Measurements from ENCODE around the gene SERPINB6. TPM values are rescaled to one million over a fixed set of nuclear protein-coding genes. Genes with fewer than 3 reads are reported as not detected.
A peak's percentile ranks its signal among the peaks of the same experiment; 100 is the strongest.

Gene SERPINB6
- total RNA-seq, 1 donor = 58.4 TPM

DNA sequence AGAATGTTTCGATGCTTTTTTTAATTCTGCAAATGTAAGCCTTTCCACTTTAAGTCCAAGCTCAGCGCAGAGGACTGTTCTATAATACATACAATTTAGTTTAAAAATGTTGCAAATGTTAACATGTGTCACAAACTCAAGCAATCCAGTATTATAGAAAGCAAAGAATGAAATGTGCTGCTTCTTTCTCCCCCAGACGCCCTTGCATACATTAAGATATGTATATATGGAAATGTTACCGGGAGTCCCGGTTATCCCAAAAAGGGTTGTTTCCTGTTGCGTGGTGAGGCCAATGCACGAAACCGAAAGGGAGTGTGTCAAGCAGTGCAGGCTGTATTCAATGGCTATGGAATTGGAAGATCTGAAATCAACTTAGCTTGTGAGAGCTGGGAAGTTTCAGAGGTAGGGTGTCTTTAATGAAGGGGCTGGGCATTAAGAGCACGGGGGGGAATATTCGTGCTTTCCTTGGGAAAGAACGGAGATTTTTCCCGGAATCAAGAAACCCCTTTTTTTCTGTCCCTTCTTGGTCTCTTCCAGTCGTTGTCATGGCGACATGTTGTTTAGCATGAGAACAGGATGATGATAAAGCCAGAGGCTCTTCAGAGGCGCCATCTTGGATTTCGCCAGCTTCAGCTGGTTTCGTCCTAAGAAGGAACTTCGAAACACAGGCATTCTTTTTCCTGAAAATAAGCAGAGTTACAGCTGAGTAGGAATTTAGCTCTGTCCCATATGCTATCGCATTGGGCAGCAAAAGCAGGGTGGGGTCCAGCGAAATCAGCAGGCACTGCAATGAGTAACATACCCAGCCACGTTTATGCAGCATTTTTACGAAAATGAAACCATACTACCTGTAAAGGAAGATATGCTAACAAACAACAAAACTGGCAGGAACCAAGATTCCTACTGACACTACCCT, 18.2 kb upstream of the SERPINB6 start:
- H3K27me3 ChIP-seq (ENCODE audit: insufficient read depth, low read length) = no peaks in the 10 kb centered on the region
- H3K4me3 ChIP-seq (ENCODE audit: low read length) = peak overlapping the region; percentile 93
- H3K4me1 ChIP-seq (ENCODE audit: insufficient read depth, low read length) = peaks cover 26% of the 10 kb centered on the region

DNA sequence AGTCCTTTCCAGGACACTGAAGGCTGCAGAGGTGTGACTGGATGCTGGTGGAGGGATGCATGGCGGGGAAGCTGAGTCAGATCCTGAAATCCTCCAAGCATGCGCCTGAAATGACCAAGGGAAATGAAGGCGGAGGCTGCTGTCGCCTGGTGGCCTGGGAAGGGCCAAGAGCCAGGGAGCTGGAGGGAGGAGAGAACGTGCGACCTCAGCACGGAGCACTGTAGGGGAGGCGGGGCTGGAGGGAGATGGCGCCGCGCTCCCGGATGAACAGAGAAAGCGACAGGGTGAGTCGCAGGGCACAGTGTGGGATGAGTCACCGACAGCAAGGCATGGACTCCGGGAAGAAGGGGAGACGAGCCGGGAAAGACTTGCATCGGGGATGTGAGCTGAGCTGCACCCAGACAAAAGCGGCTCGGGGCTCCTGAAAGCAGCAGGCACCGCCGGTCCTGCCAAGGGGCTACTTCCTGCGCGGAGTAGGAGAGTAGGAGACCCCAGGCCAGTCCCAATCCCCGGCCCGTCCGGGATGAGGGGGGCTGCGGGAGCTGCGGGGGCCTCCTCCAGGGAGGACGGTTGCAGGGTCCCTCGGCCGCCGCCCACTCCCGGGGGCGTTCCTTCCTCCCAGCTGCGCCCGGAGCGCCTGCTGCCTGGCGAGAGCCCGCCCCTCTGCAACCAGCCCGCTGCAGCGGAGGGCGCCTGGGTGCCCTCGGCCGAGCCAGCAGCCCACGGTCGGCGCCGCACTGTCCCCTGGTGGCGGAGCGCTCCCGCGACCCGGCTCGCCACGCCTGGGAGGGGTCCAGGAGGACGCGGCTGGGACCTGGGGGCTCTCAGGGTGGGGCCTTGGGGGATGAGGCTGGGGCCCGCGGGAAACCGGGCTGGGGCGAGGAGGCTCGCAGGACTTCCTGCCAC, 17.3 kb upstream of the SERPINB6 start:
- H3K9me3 ChIP-seq (ENCODE audit: low read depth, low read length) = no peaks in the 10 kb centered on the region
- H3K4me1 ChIP-seq (ENCODE audit: insufficient read depth, low read length) = peaks cover 26% of the 10 kb centered on the region
- H3K27me3 ChIP-seq (ENCODE audit: insufficient read depth, low read length) = no peaks in the 10 kb centered on the region
- H3K4me3 ChIP-seq (ENCODE audit: low read length) = peak overlapping the region; percentile 93

More for the DNA sequence above, 18.2 kb upstream of the SERPINB6 start:
- H3K9me3 ChIP-seq (ENCODE audit: low read depth, low read length) = no peaks in the 10 kb centered on the region

DNA sequence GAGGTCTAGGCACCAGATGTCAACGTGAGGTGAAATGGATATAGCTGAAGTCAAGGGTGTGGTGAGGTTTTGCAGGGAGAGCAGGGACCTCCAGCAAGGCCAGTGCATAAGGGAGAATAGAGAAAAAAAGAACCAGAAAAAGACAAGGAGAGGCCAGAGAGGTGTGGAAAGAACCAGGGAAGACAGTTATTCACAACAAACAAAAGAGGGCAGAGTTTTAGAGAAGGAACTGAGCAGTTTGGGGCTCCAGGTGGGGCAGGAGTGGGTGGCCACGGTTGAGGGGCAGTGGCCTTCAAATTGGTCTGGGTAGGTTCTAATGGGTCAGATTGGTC, 16.7 kb upstream of the SERPINB6 start:
- Histone ChIP-seq H3K4me1 (ENCODE audit: insufficient read depth, low read length) (peaks cover 29% of the 10 kb centered on the region), H3K4me3 (ENCODE audit: low read length) (peak overlapping the region; percentile 93), H3K27me3 (ENCODE audit: insufficient read depth, low read length) (no peaks in the 10 kb centered on the region), H3K9me3 (ENCODE audit: low read depth, low read length) (no peaks in the 10 kb centered on the region)

DNA sequence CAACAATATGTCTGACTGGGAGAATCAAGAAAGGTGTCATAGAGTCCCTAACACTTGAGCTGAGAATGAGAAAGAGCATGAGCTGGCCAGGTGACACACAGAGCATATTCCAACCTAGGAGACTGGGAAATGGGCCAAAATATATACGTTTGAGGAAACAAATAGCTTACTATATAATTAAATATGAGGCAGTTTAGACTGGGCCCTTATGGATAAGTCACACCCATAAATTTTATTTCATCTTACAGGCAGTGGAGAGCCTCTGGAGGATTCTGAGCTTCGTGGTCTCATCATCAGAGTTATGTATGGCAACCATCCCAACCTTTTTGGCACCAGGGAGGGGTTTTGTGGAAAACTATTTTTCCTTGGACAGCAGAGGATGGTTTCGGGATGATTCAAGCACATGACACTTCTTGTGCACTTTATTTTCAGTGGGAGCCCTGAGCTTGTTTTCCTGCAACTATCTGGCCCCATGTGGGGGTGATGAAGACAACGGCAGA, 15.4 kb upstream of the SERPINB6 start:
- Histone ChIP-seq H3K9me3 (ENCODE audit: low read depth, low read length) (no peaks in the 10 kb centered on the region), H3K4me1 (ENCODE audit: insufficient read depth, low read length) (peaks cover 41% of the 10 kb centered on the region), H3K27me3 (ENCODE audit: insufficient read depth, low read length) (no peaks in the 10 kb centered on the region), H3K4me3 (ENCODE audit: low read length) (no peak overlapping the region)

DNA sequence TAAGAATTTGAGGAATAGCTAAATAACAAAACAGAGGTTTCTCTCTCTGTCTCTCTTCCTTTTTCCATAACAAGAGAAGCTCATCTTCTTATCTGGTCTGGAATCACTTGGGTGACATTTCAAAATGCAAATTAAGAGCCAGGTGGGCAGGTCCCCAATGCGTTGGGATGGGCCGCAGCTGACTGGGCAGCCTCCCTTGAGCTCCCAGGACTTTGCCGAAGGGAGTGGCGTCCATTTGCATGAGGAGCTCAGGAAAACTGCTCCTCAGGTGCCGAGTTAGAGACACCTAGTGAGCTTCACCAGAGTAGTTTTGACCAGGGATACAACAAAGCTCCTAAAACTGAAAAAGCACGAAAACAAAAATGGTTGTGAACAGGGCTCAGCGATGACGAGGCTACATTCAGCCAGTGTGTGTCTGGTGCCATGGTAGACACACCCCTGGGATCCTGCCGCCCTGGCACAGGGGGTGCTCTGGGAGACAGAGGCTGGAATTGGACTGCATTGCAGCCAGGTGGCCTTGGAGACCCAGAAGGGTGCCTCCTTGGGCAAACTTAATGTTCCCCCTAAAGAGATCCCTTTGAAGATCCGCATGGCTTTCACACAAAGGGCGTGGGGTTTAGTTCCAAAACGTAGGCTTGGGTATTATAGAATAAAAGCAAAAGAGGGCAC, 13.5 kb upstream of the SERPINB6 start:
- no peak overlapping the region for H3K4me3 ChIP-seq (ENCODE audit: low read length)
- H3K4me1 ChIP-seq (ENCODE audit: insufficient read depth, low read length) = peaks cover 50% of the 10 kb centered on the region
- H3K9me3 ChIP-seq (ENCODE audit: low read depth, low read length) = no peaks in the 10 kb centered on the region
- H3K27me3 ChIP-seq (ENCODE audit: insufficient read depth, low read length) = no peaks in the 10 kb centered on the region

DNA sequence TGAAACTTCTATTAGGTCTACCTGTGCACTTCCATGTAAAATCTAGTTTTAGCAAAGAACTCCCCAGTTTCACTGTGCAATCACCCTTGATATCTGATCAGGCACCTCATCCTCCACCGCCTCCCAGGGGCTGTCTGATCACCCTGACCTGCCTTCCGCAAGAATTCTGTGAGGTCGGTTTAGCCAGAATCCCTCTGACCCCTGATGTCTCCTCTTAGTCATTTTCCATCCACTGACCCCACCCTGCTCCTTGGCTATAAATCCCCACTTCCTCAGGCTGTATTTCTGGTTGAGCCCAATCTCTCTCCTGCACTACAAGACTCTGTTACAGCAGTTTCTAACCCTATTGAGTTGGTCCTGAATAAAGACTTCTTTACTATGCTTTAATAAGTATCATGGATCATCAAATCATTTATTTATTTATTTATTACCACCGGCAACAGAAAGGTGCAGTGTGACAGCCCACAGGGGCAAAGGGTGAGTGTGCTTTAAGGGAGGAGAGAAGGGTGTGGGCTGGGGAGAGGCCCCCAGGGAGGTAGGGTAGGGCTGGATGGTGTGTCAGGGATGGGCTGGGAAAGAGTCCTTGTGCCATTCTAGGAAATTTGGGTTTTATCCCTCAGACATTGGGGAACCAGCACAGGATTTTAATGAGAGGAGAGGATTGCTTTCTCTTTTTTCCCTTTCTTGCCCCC, 11.2 kb upstream of the SERPINB6 start:
- no peak overlapping the region for H3K4me3 ChIP-seq (ENCODE audit: low read length)
- H3K4me1 ChIP-seq (ENCODE audit: insufficient read depth, low read length) = peaks cover 40% of the 10 kb centered on the region
- H3K27me3 ChIP-seq (ENCODE audit: insufficient read depth, low read length) = no peaks in the 10 kb centered on the region
- H3K9me3 ChIP-seq (ENCODE audit: low read depth, low read length) = no peaks in the 10 kb centered on the region

DNA sequence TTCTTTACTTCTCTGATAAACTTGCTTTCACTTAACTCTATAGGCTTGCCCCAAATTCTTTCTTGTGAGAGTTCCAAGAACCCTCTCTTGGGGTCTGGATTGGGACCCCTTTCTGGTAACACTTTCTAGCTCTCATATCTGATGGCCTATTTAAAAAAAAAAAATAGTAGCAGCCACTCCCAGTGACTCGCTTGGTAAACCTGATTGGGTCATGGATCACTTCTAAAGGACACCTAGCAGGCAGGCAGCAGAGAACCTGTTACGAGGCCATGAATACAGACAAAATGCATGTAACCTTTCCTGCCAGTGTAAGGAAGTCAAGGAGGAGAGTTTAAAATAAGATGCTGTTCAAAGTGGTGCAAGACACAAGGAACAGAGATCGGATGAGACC, 9.1 kb upstream of the SERPINB6 start:
- Histone ChIP-seq H3K9me3 (ENCODE audit: low read depth, low read length) (no peaks in the 10 kb centered on the region), H3K4me1 (ENCODE audit: insufficient read depth, low read length) (peaks cover 47% of the 10 kb centered on the region), H3K27me3 (ENCODE audit: insufficient read depth, low read length) (no peaks in the 10 kb centered on the region), H3K4me3 (ENCODE audit: low read length) (no peak overlapping the region)

DNA sequence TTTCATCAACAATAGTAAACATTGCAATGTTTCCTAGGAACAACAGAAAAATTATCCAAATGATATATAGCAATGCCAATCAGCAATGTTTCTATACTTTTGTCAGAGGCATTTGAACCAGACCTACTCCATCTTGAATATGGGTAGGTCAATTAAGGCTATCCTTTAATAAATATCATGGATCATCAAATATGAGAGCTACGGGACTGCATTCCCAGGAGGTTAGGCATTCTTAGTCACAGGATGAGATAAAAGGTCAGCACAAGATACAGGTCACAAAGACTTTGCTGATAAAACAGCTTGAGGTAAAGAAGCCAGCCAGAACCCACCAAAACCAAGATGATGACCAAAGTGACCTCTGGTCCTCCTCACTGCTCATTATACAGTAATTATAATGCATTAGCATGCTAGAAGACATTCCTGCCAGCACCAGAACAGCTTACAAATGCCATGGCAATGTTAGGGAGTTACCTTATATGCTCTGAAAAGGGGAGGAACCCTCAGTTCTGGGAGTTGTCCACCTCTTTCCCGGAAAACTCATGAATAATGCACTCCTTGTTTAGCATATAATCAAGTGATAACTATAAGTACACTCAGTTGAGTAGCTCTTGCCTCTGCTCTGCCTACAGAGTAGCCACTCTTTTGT, 8.6 kb upstream of the SERPINB6 start:
- no peaks in the 10 kb centered on the region for H3K9me3 ChIP-seq (ENCODE audit: low read depth, low read length)
- no peaks in the 10 kb centered on the region for H3K27me3 ChIP-seq (ENCODE audit: insufficient read depth, low read length)
- no peak overlapping the region for H3K4me3 ChIP-seq (ENCODE audit: low read length)
- H3K4me1 ChIP-seq (ENCODE audit: insufficient read depth, low read length) = peaks cover 47% of the 10 kb centered on the region

DNA sequence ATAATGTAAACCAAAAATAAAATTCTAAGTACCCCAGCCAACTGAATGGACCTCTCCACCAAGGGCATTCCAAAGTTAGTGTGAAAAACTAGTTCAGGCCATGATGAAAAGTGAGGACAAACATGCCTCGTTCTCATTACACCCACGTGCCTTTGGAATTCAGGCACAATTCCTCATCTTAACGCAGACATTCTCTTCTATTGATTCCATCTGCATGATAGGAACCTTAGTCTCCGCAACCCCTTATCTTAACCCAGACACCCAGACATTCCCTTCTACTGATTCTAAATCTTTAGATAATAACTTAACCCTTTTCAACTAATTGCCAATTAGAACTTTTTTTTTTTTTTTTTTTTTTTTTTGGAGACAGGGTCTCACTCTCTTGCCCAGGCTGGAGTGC, 7.6 kb upstream of the SERPINB6 start:
- H3K4me3 ChIP-seq (ENCODE audit: low read length) = no peak overlapping the region
- H3K4me1 ChIP-seq (ENCODE audit: insufficient read depth, low read length) = peaks cover 47% of the 10 kb centered on the region
- H3K9me3 ChIP-seq (ENCODE audit: low read depth, low read length) = no peaks in the 10 kb centered on the region
- H3K27me3 ChIP-seq (ENCODE audit: insufficient read depth, low read length) = no peaks in the 10 kb centered on the region

DNA sequence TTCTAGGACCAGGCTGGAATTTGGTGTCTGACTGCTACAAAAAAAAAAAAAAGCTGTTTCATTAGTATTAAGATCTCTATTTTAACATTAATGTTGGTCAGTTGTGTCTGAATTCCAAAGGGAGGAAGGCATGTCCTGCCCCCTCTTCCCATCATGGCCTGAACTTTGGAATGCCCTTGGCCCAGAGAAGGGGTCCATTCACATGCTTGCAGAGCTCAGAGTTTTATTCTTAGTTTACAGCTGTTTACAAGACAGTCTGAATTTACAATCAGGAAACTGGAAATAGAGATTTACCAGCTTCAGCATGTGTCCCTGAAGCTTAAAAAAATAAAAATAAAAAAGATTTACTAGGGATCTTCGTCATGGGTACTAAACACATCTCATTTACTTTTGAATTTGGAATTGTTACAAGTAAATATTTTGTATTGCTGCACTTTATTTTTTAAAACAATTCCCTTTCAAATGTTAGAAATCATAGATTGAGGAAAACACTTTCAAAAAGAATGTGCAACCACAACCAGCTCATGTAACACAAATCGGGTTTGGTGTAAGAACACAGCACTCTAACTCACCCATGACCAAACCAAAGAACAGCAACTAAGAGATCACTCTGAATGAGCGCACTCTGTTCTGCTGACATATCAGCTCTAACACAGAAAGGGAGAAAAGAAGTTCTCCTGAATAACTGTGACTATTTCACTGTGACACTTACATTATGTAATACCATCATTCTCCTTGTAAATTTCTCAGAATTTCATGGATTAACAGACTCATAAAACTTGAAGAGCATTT, 6.6 kb upstream of the SERPINB6 start:
- Histone ChIP-seq H3K27me3 (ENCODE audit: insufficient read depth, low read length) (no peaks in the 10 kb centered on the region), H3K9me3 (ENCODE audit: low read depth, low read length) (no peaks in the 10 kb centered on the region), H3K4me3 (ENCODE audit: low read length) (no peak overlapping the region), H3K4me1 (ENCODE audit: insufficient read depth, low read length) (peaks cover 46% of the 10 kb centered on the region)

DNA sequence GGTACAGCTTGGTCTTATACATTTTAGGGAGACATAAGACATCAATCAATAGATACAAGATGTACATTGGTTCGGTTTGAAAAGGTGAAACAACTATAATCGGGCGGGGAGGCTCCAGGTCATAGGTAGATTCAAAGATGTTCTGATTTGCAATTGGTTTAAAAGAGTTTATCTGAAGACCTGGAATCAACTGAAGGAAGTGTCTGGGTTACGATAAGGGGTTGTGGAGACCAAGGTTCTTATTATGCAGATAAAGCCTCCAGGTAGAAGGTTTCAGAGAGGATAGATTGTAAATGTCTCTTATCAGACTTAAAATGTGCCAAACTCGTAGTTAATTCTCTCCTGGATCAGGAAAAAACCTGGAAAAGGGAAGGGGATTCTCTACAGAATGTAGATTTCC, 5.9 kb upstream of the SERPINB6 start:
- Histone ChIP-seq H3K4me3 (ENCODE audit: low read length) (no peak overlapping the region), H3K4me1 (ENCODE audit: insufficient read depth, low read length) (peaks cover 42% of the 10 kb centered on the region), H3K9me3 (ENCODE audit: low read depth, low read length) (no peaks in the 10 kb centered on the region), H3K27me3 (ENCODE audit: insufficient read depth, low read length) (no peaks in the 10 kb centered on the region)

DNA sequence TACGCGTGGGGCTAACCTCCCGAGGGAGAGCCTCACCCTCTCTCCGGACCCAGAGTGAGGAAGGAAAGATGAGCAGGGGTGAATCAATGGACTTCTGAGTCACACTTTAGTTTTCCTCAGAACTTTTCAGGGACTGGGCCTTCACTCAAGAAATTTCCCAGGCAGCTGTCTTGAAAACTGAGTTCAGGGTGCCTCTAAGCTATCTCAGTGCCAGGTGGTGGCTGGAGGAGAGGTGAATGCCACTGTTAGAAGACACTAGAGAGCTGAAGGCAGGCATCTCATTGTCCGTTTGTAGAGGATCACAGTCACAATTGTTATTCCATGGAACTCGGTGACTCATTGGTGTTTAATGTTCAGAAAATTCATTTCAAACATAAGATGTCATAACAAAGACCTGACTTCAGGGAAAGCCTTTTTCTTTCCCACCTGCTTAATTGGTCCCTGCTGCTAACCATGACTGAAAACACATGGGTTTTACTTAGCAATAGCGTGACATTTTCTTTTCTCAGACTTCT, 5.3 kb upstream of the SERPINB6 start:
- H3K4me3 ChIP-seq (ENCODE audit: low read length) = no peak overlapping the region
- H3K4me1 ChIP-seq (ENCODE audit: insufficient read depth, low read length) = peaks cover 42% of the 10 kb centered on the region
- H3K9me3 ChIP-seq (ENCODE audit: low read depth, low read length) = no peaks in the 10 kb centered on the region
- no peaks in the 10 kb centered on the region for H3K27me3 ChIP-seq (ENCODE audit: insufficient read depth, low read length)

DNA sequence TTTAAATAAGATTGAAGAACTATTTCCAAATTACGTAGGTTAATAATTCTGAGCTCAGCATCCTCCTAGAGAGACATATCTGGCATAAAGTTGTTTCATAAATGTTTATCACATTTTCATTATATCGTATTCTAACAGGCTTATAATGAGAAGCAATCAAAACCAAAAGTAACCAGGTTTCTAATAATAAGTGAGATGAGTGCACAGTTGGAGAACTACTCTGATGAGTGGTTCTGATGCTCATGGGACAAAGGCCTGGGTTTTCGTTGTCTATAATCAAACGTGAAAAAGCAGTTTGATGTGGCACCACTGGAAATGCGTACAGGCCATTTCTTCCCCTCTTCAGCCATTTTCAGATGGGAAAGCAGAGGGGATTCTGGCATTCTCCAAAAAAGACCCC, 4.7 kb upstream of the SERPINB6 start:
- Histone ChIP-seq H3K27me3 (ENCODE audit: insufficient read depth, low read length) (no peaks in the 10 kb centered on the region), H3K4me1 (ENCODE audit: insufficient read depth, low read length) (peaks cover 37% of the 10 kb centered on the region), H3K9me3 (ENCODE audit: low read depth, low read length) (no peaks in the 10 kb centered on the region), H3K4me3 (ENCODE audit: low read length) (no peak overlapping the region)

Measured in mononuclear cell (primary cell).